Breast epithelium (tissue), 4 donors: Measurements from ENCODE around the gene CS. TPM values are rescaled to one million over a fixed set of nuclear protein-coding genes. Genes with fewer than 3 reads are reported as not detected.
"Not testable (repeated sequence)": the region's sequence is repeated elsewhere in the genome, so short reads cannot be mapped to it uniquely, and the experiment has no call there.

Source experiments
- DNase-seq, 2 donors: peaks; one replicate each; pipeline ENCODE4 v3.0.0-alpha.2; 2019; ENCODE audit warnings: low spot score in 2 of 2
- H3K27ac ChIP-seq, 2 donors: fragments of 200-600 bp; sonication (generic) in 1 of 2; one replicate each; pipeline ENCODE4 v1.5.1; 2016 to 2019; ENCODE audit warnings: mild to moderate bottlenecking in 1 of 2
- H3K27me3 ChIP-seq, 2 donors: fragments of 200-600 bp; sonication (generic) in 1 of 2; one replicate each; pipeline versions ENCODE4 v1.5.1 to v1.6.0; 2017 to 2019; ENCODE audit warnings: control low read depth in 1 of 2, mild to moderate bottlenecking in 1 of 2
- H3K36me3 ChIP-seq: fragments of 200-600 bp; one replicate; pipeline ENCODE4 v1.5.1; 2019
- H3K4me1 ChIP-seq, 2 donors: fragments of 200-600 bp; sonication (generic); one replicate each; pipeline ENCODE4 v1.5.1; 2016 to 2019; ENCODE audit warnings: control low read depth in 1 of 2
- H3K4me3 ChIP-seq, 3 donors: fragments of 200-600 bp; sonication (generic); 1 replicate in 2 of 3; 2 replicates in 1 of 3; pipeline ENCODE4 v1.5.1; 2016 to 2019; ENCODE audit warnings: mild to moderate bottlenecking in 3 of 3, moderate library complexity in 2 of 3
- H3K9me3 ChIP-seq, 2 donors: fragments of 200-600 bp; sonication (generic) in 1 of 2; one replicate each; pipeline ENCODE4 v1.5.1; 2016 to 2019; ENCODE audit warnings: control low read depth in 1 of 2
- CTCF ChIP-seq, 3 donors: fragments of 450-650 bp; IDR thresholded peaks; one replicate each; pipeline ENCODE4 v1.5.1; 2016 to 2017; ENCODE audit warnings: antibody characterized with exemption in 3 of 3, mild to moderate bottlenecking in 3 of 3, moderate library complexity in 3 of 3
- POLR2A ChIP-seq: fragments of 450-650 bp; IDR thresholded peaks from one replicate; pipeline ENCODE4 v1.6.1; 2016; ENCODE audit warnings: antibody characterized with exemption, mild to moderate bottlenecking, moderate library complexity
- POLR2AphosphoS5 ChIP-seq, 3 donors: sonication (generic); formaldehyde crosslinking; IDR thresholded peaks; one replicate each; pipeline ENCODE4 v1.6.1; 2017; ENCODE audit warnings: antibody characterized with exemption in 3 of 3
- intact Hi-C: fragments of 100-400 bp; cut with DNase I; formaldehyde crosslinking; loops from one replicate; pipeline ENCODE4 v1.15.1; 2023; ENCODE audit warnings: low total_unique reads
- total RNA-seq, 3 donors: library from RNA; depleted of rRNA; stranded (reverse); fragments of >200 nt; gene quantifications; one replicate each; pipeline ENCODE4 v1.1.0, GENCODE V29; 2016

The CS gene
- total RNA-seq, 3 donors from 2014 or later = 79.2 to 132 (median 103) TPM

- H3K36me3 ChIP-seq = peaks cover 22% of the 10 kb centered on the region
Observed at GRCh38 chr12:56326533-56326932, 26.4 kb upstream of the CS start.

DNA sequence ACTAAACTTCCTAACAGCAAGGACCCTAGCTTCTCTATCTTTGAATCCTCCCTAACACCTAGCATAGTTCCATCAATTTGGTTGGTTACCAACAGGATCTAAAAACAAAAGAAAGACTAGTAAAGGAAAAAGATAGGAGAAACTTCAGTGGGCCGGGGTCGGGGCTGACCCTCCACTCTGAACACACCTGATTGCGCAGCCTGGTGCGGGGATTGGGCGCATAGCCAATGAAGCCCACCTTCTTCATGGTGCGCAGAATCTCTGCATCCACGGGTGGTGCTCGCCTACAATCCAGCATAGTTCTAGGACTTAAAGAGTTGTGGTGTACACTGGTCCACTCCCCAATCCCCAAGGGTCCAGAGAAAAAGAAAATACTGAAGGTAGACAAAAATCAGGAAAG, 26.0 kb upstream of the CS start:
- H3K4me1 ChIP-seq = no peaks in the 10 kb centered on the region
- no peak overlapping the region for H3K27ac ChIP-seq
- TF ChIP-seq POLR2A (no peak), POLR2AphosphoS5 (IDR thresholded peaks at IDR 0.05) (no peak), CTCF (IDR thresholded peaks at IDR 0.05) (no peak)
- no peaks in the 10 kb centered on the region for H3K27me3 ChIP-seq
- DNase-seq = no peak
- intact Hi-C loops = no loop called here
- no peak overlapping the region for H3K4me3 ChIP-seq
- H3K9me3 ChIP-seq = no peaks in the 10 kb centered on the region
- peaks cover 22% of the 10 kb centered on the region for H3K36me3 ChIP-seq

More at GRCh38 chr12:56326533-56326932, 26.4 kb upstream of the CS start:
- TF ChIP-seq CTCF (IDR thresholded peaks at IDR 0.05) = no peak
- no peak for TF ChIP-seq POLR2AphosphoS5 (IDR thresholded peaks at IDR 0.05)
- no peak for TF ChIP-seq POLR2A
- Histone ChIP-seq H3K4me3 (no peak overlapping the region), H3K4me1 (no peaks in the 10 kb centered on the region), H3K9me3 (no peaks in the 10 kb centered on the region), H3K27ac (no peak overlapping the region), H3K27me3 (no peaks in the 10 kb centered on the region)
- intact Hi-C loops = no loop called here
- no peak for DNase-seq

GRCh38 chr12:56324206-56324605, 24.1 kb upstream of the CS start:
- Histone ChIP-seq H3K36me3 (peaks cover 22% of the 10 kb centered on the region), H3K4me1 (no peaks in the 10 kb centered on the region), H3K27ac (no peak overlapping the region), H3K27me3 (no peaks in the 10 kb centered on the region), H3K9me3 (no peaks in the 10 kb centered on the region), H3K4me3 (no peak overlapping the region)
- TF ChIP-seq POLR2AphosphoS5 (IDR thresholded peaks at IDR 0.05) (no peak), CTCF (IDR thresholded peaks at IDR 0.05) (no peak), POLR2A (no peak)
- DNase-seq = no peak
- intact Hi-C loops = no loop called here

- intact Hi-C loops, H3K27me3 ChIP-seq, H3K4me1 ChIP-seq, H3K4me3 ChIP-seq, H3K27ac ChIP-seq, H3K9me3 ChIP-seq, DNase-seq: not testable (repeated sequence)
- peaks cover 22% of the 10 kb centered on the region for H3K36me3 ChIP-seq
Observed at GRCh38 chr12:56321610-56322009, 21.5 kb upstream of the CS start.

- H3K36me3 ChIP-seq = peaks cover 22% of the 10 kb centered on the region
- no peak overlapping the region for H3K27ac ChIP-seq
- TF ChIP-seq POLR2A (no peak), POLR2AphosphoS5 (IDR thresholded peaks at IDR 0.05) (no peak), CTCF (IDR thresholded peaks at IDR 0.05) (no peak)
- H3K4me1 ChIP-seq = no peaks in the 10 kb centered on the region
- no peak for DNase-seq
- H3K9me3 ChIP-seq = no peaks in the 10 kb centered on the region
- intact Hi-C loops = no loop called here
- H3K4me3 ChIP-seq = no peak overlapping the region
- no peaks in the 10 kb centered on the region for H3K27me3 ChIP-seq
Observed at GRCh38 chr12:56321027-56321426, 20.9 kb upstream of the CS start.

GRCh38 chr12:56317675-56318074, 17.5 kb upstream of the CS start:
- DNase-seq = no peak
- no peaks in the 10 kb centered on the region for H3K27me3 ChIP-seq
- H3K4me1 ChIP-seq = peaks cover 5 to 7% of the 10 kb centered on the region in 2 donors
- H3K36me3 ChIP-seq = peaks cover 3% of the 10 kb centered on the region
- H3K27ac ChIP-seq = no peak overlapping the region
- intact Hi-C loops = no loop called here
- no peak overlapping the region for H3K4me3 ChIP-seq
- TF ChIP-seq POLR2AphosphoS5 (IDR thresholded peaks at IDR 0.05) = no peak
- TF ChIP-seq POLR2A = no peak
- no peak for TF ChIP-seq CTCF (IDR thresholded peaks at IDR 0.05)
- H3K9me3 ChIP-seq = no peaks in the 10 kb centered on the region
